Measurements from ENCODE around the gene DNM3. TPM values are rescaled to one million over a fixed set of nuclear protein-coding genes. Genes with fewer than 3 reads are reported as not detected.

Gene DNM3
- total and polyA plus RNA-seq, 2 donors (not counting 3 experiments of a cell fraction or from before 2014, with no cell fraction given): 1.4 to 2.5 TPM

GRCh38 chr1:171995573-171995972, 154.3 kb downstream of the DNM3 start:
- intact Hi-C loops (cut with micrococcal nuclease) (no loop called here), dilution Hi-C loops (cut with MboI; ENCODE audit: extremely low pct_ligation_motif_present, low sequenced_read_pairs) (loop anchor here (25.0 kb wide), 2 partner anchors 208 to 358 kb away; partner anchors contain the start of gene METTL13)
- TF ChIP-seq MAX (IDR thresholded peaks at IDR 0.05; ENCODE audit: insufficient read depth, insufficient read length) (no peak), CTCF (IDR thresholded peaks at IDR 0.05; ENCODE audit: extremely low read depth in 1 of 2, insufficient read depth in 1 of 2, low read depth in 1 of 2, low read length in 2 of 2) (no peak), MYC (IDR thresholded peaks at IDR 0.05; ENCODE audit: low read depth, low read length) (no peak), POLR2AphosphoS5 (IDR thresholded peaks at IDR 0.05; ENCODE audit: insufficient read depth, low read depth, low read length) (no peak), EZH2 (IDR thresholded peaks at IDR 0.05; ENCODE audit: borderline replicate concordance, low read depth, low read length, severe bottlenecking) (no peak)
- H3K4me3 ChIP-seq (replicated peaks in 1 of 3; ENCODE audit: insufficient read depth in 1 of 3, low read depth in 1 of 3, low read length in 3 of 3): no peak overlapping the region
- H3K27ac ChIP-seq (ENCODE audit: insufficient read depth, low read depth, low read length): no peak overlapping the region
- no peak overlapping the region for H3K4me2 ChIP-seq (ENCODE audit: insufficient read depth, low read length)
- no peak overlapping the region for H2AFZ ChIP-seq (ENCODE audit: low read depth, low read length)
- no peaks in the 10 kb centered on the region for H4K20me1 ChIP-seq (replicated peaks; ENCODE audit: control insufficient read depth, extremely low read depth, insufficient read depth, low read length)
- CTCF ChIA-PET: interaction anchor here (1.2 to 1.7 kb wide), 2 partner anchors 404 to 449 kb away, joined by 3 to 8 read pairs; no protein-coding TSS in a partner anchor
- H3K9me1 ChIP-seq (replicated peaks; ENCODE audit: control insufficient read depth, extremely low read depth, insufficient read depth, low read length): no peaks in the 10 kb centered on the region
- no TSS peak for BruUV-seq (replicated peaks)
- POLR2A ChIA-PET: no interaction called here
- H3K9me3 ChIP-seq (replicated peaks; ENCODE audit: control insufficient read depth, insufficient read depth, low read length): no peaks in the 10 kb centered on the region
- H3K79me2 ChIP-seq (ENCODE audit: control insufficient read depth, insufficient read depth, low read length): no peaks in the 10 kb centered on the region
- no peak overlapping the region for H3K9ac ChIP-seq (replicated peaks; ENCODE audit: extremely low read depth, insufficient read depth, low read length)
- no peaks in the 10 kb centered on the region for H3K27me3 ChIP-seq (ENCODE audit: control insufficient read depth in 2 of 2, insufficient read depth in 2 of 2, low read length in 2 of 2)
- no peaks in the 10 kb centered on the region for H3K4me1 ChIP-seq (ENCODE audit: control insufficient read depth, extremely low read depth, insufficient read depth, low read length)
- FAIRE-seq (no peak), DNase-seq (ENCODE audit: low read depth, low spot score) (no peak)
- H3K36me3 ChIP-seq (ENCODE audit: control insufficient read depth in 2 of 2, extremely low read depth in 1 of 2, insufficient read depth in 2 of 2, low read length in 2 of 2): no peaks in the 10 kb centered on the region

- Histone ChIP-seq H3K27ac (ENCODE audit: insufficient read depth, low read depth, low read length) (no peak overlapping the region), H3K36me3 (ENCODE audit: control insufficient read depth in 2 of 2, extremely low read depth in 1 of 2, insufficient read depth in 2 of 2, low read length in 2 of 2) (no peaks in the 10 kb centered on the region), H2AFZ (ENCODE audit: low read depth, low read length) (no peak overlapping the region), H3K27me3 (ENCODE audit: control insufficient read depth in 2 of 2, insufficient read depth in 2 of 2, low read length in 2 of 2) (no peaks in the 10 kb centered on the region), H3K9me1 (replicated peaks; ENCODE audit: control insufficient read depth, extremely low read depth, insufficient read depth, low read length) (no peaks in the 10 kb centered on the region), H3K4me1 (ENCODE audit: control insufficient read depth, extremely low read depth, insufficient read depth, low read length) (no peaks in the 10 kb centered on the region), H3K79me2 (ENCODE audit: control insufficient read depth, insufficient read depth, low read length) (no peaks in the 10 kb centered on the region), H3K9me3 (replicated peaks; ENCODE audit: control insufficient read depth, insufficient read depth, low read length) (no peaks in the 10 kb centered on the region), H4K20me1 (replicated peaks; ENCODE audit: control insufficient read depth, extremely low read depth, insufficient read depth, low read length) (no peaks in the 10 kb centered on the region), H3K4me2 (ENCODE audit: insufficient read depth, low read length) (no peak overlapping the region), H3K9ac (replicated peaks; ENCODE audit: extremely low read depth, insufficient read depth, low read length) (no peak overlapping the region), H3K4me3 (replicated peaks in 1 of 3; ENCODE audit: insufficient read depth in 1 of 3, low read depth in 1 of 3, low read length in 3 of 3) (no peak overlapping the region)
- ChIA-PET POLR2A (no interaction called here), CTCF (interaction anchor here (0.7 to 1.3 kb wide), 2 partner anchors 14 to 66 kb away, joined by 3 read pairs; no protein-coding TSS in a partner anchor)
- dilution Hi-C loops (cut with MboI; ENCODE audit: extremely low pct_ligation_motif_present, low sequenced_read_pairs): loop anchor here (25.0 kb wide), 2 partner anchors 211 to 361 kb away; partner anchors contain the start of gene METTL13
- DNase-seq (ENCODE audit: low read depth, low spot score) (no peak), FAIRE-seq (no peak)
- BruUV-seq (replicated peaks): no TSS peak
- no peak for TF ChIP-seq JUN (IDR thresholded peaks at IDR 0.05; ENCODE audit: borderline replicate concordance, insufficient read depth, insufficient read length, low read depth)
- TF ChIP-seq GATA2 (IDR thresholded peaks at IDR 0.05; ENCODE audit: insufficient read depth, insufficient read length, low read depth, low read length): no peak
- TF ChIP-seq POLR2A (IDR thresholded peaks at IDR 0.05; ENCODE audit: low read depth, low read length): no peak
- TF ChIP-seq EZH2 (IDR thresholded peaks at IDR 0.05; ENCODE audit: borderline replicate concordance, low read depth, low read length, severe bottlenecking): no peak
- TF ChIP-seq MYC (IDR thresholded peaks at IDR 0.05; ENCODE audit: low read depth, low read length): no peak
- TF ChIP-seq CTCF (IDR thresholded peaks at IDR 0.05; ENCODE audit: extremely low read depth in 1 of 2, insufficient read depth in 1 of 2, low read depth in 1 of 2, low read length in 2 of 2): no peak
- no peak for TF ChIP-seq POLR2AphosphoS5 (IDR thresholded peaks at IDR 0.05; ENCODE audit: insufficient read depth, low read depth, low read length)
- no peak for TF ChIP-seq FOS (IDR thresholded peaks at IDR 0.05; ENCODE audit: borderline replicate concordance, insufficient read depth, low read length)
- TF ChIP-seq MAX (IDR thresholded peaks at IDR 0.05; ENCODE audit: insufficient read depth, insufficient read length): no peak
- intact Hi-C loops (cut with micrococcal nuclease): no loop called here
Measured at GRCh38 chr1:171997936-171998335, 156.6 kb downstream of the DNM3 start.
